AG04449 (cell line): ENCODE results near the gene SH2D5.
A peak's percentile ranks its signal among the peaks of the same experiment; 100 is the strongest.

ENCODE experiments used
- CTCF ChIA-PET: fragments of 350-600 bp; formaldehyde crosslinking; extraction: SDS; loops from one replicate; lab custom pipeline; 2021; ENCODE audit warnings: antibody characterized with exemption; lab: Yijun Ruan, JAX
- POLR2A ChIA-PET: fragments of 400-600, 350-600 bp; formaldehyde crosslinking; extraction: SDS; loops from one replicate; lab custom pipeline; 2020; ENCODE audit warnings: antibody characterized with exemption, inconsistent platforms; lab: Yijun Ruan, JAX
- DNase-seq: peaks from one replicate; pipeline ENCODE4 v3.0.0-alpha.2; 2010; ENCODE audit warnings: low read depth, low spot score
- H3K4me3 ChIP-seq: 2 replicates; pipeline ENCODE4 v1.5.1; 2011; ENCODE audit warnings: low read depth, mild to moderate bottlenecking, control low read depth, low read length
- TF ChIP-seq, protein P1 (sequence below): IDR thresholded peaks from one replicate; pipeline ENCODE4 v1.5.1; 2011; ENCODE audit warnings: mild to moderate bottlenecking, moderate library complexity, low read length, control low read depth, inconsistent platforms; ENCODE audit not compliant: insufficient read depth; ENCODE audit errors: missing control alignments

SH2D5 gene

DNA sequence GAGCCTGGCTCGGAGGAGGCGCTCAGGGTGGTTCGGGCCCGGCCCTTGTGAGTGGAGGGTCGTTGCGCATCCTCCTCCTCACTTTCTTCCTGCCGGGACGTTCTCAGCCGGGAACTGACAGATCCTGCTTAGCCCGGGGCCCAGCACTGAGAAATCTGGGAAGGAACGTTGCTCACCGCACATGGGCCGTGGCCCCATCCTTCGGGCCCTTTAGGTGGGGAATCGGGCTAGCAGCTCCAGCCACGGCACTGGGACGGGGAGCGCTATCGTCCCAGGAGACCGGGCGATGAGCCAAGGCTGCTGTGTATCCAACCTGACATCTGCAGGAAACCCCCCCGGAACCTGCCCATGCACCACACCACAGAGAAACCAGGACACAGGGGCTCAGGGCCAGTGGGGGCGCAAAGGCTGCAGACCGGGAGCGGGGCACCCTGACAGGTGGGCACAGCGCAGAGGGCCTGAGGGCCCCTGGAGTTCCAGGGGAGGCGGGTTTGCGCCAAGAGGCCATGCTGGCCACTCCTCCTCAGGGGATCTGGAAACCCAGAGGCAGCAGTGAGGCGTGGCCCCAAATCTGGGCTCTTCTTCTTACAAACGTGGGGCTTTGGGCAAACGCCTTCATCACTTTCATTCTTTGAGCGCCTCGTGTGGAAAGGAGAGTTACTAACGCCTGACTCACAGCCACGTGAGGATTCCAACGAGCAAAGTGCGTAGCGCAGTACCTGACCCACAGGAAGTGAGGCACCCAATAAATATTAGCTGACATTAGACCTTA lies at the start of gene SH2D5:
SH2D5 (minus strand) TSS at position 116 of the 772 bp plus-strand sequence. CDS start 4,659 bp downstream, outside the sequence.
- H3K4me3 ChIP-seq, result peak within 1 kb of the TSS; percentile 62
- TF ChIP-seq, protein P1, sequence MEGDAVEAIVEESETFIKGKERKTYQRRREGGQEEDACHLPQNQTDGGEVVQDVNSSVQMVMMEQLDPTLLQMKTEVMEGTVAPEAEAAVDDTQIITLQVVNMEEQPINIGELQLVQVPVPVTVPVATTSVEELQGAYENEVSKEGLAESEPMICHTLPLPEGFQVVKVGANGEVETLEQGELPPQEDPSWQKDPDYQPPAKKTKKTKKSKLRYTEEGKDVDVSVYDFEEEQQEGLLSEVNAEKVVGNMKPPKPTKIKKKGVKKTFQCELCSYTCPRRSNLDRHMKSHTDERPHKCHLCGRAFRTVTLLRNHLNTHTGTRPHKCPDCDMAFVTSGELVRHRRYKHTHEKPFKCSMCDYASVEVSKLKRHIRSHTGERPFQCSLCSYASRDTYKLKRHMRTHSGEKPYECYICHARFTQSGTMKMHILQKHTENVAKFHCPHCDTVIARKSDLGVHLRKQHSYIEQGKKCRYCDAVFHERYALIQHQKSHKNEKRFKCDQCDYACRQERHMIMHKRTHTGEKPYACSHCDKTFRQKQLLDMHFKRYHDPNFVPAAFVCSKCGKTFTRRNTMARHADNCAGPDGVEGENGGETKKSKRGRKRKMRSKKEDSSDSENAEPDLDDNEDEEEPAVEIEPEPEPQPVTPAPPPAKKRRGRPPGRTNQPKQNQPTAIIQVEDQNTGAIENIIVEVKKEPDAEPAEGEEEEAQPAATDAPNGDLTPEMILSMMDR, result peak; percentile 36
- ChIA-PET POLR2A (interaction anchor here (0.5 to 1.1 kb wide), 3 partner anchors 54 to 855 kb away, joined by 3 to 4 read pairs (median 4); no protein-coding TSS in a partner anchor), CTCF (interaction anchor here (0.5 to 2.8 kb wide), 5 partner anchors 10 to 506 kb away, joined by 3 to 13 read pairs (median 6); partner anchors contain the start of gene PINK1)
- DNase-seq, result peak; percentile 91

DNA sequence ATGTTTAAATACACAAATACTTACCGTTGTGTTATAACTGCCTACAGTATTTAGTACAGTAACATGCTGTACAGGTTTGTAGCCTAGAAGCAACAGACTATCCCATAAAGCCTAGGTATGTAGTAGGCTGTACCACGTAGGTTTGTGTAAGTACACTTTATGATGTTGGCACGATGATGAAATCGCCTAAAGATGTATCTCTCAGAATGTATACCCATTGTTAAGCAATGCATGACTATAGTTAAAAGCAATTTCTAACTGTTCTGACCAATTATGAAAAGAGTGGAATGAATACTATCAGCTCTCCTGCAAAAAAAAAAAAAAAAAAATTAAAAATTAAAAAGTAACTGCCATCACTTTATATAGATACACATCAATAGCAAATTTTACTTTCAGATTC lies 43.2 kb upstream of the SH2D5 start:
- ChIA-PET POLR2A (no interaction called here), CTCF (interaction anchor here (1.2 kb wide), 1 partner anchor 9 kb away, joined by 3 read pairs; no protein-coding TSS in a partner anchor)
- TF ChIP-seq, protein P1, result no peak
- H3K4me3 ChIP-seq, result no peak overlapping the region
- no peak for DNase-seq

DNA sequence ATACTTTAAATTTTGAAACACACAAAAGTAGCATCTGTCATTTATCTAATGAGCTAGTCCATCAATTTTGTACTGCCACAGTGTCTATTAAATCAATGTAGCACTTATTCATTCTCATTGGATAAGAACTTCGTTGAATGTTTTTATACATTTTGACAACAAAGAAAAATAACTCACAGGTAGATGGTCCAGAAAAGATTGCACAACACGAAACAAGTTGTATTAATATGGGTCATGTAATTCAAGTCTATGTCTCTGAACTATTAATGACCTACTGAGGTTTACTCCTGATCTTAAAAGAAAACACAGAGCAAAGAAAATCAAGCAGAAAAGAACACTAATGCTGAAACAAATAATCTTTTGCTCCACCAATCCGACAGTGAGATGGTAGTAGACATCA lies 39.3 kb upstream of the SH2D5 start:
- CTCF ChIA-PET, result interaction anchor here (0.6 kb wide), 1 partner anchor 12 kb away, joined by 3 read pairs; no protein-coding TSS in a partner anchor
- no peak for DNase-seq
- no peak overlapping the region for H3K4me3 ChIP-seq
- POLR2A ChIA-PET, result no interaction called here
- TF ChIP-seq, protein P1, result no peak

DNA sequence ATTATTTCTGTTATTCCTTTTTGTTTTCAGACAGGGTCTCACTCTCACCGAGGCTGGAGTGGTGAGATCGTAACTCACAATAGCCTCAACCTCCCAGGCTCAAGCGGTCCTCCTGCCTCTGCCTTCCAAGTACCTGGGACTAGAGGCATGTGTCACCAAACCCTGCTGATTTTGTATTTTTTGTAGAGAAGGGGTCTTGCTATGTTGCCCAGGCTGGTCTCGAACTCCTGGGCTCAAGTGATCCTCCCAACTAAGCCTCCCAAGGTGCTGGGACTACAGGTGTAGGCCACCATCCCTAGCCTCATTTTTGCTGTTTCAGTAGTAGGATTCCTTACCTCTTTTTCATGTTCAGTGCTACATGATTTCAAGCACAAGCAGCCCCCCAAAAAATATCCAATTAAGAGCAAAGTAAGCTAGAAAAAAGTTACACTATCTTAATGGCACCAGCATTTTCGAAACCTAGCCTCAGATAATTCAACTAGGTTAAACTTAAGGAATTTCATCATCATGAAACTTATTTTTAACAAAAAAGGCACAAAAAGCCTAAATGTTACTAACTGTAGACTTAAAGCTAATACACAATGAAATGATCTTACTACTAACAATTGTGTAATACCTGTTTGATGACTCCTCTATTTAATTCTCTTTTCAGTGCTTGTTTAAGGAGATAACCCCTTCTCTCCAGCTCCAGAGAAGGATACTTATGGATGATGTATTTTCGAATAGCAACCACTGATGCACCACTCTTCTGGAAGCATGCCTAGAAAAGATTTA lies 38.0 kb upstream of the SH2D5 start:
- H3K4me3 ChIP-seq, result no peak overlapping the region
- no peak for DNase-seq
- TF ChIP-seq, protein P1, result no peak
- CTCF ChIA-PET, result interaction anchor here (0.8 to 1.5 kb wide), 5 partner anchors 10 to 209 kb away, joined by 3 to 5 read pairs (median 4); no protein-coding TSS in a partner anchor
- POLR2A ChIA-PET, result no interaction called here

DNA sequence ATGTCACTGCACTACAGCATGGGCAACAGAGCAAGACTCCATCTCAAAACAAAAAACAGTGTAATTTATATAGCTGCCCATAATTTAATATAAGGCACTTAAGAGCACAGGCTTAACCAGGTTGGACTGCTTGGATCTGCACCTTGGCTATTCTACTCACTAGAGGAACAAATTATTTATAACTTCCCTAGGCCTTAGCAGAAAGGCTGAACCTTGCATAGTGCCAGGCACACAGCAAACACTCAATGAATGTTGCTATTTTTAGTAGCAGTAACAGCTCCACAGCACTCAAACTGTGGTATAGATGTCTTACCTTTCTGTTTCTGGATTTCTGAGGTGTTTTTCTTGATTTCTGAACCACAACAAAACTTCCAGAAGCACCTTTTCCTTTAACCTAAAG lies 34.8 kb upstream of the SH2D5 start:
- POLR2A ChIA-PET, result no interaction called here
- no peak overlapping the region for H3K4me3 ChIP-seq
- TF ChIP-seq, protein P1, result no peak
- no peak for DNase-seq
- CTCF ChIA-PET, result interaction anchor here (0.7 to 1.2 kb wide), 3 partner anchors 23 to 70 kb away, joined by 3 to 7 read pairs (median 3); no protein-coding TSS in a partner anchor
